ENCODE results near the gene RNPEP.

The RNPEP gene

GRCh38 chr1:202014915-202015661 lies 32.6 kb downstream of the RNPEP start:
- Histone ChIP-seq H3K27ac (ENCODE audit: insufficient read depth in 1 of 2, low read depth in 1 of 2, low read length in 2 of 2, poor library complexity in 1 of 2, severe bottlenecking in 2 of 2) (no peak overlapping the region), H3K27me3 (replicated peaks in 2 of 5; ENCODE audit: control insufficient read depth in 4 of 5, insufficient read depth in 5 of 5, low read length in 4 of 5) (peaks cover 0 to 8% (median 2%) of the 10 kb centered on the region in 5 experiments), H3K4me3 (ENCODE audit: control insufficient read depth in 1 of 7, extremely low read depth in 1 of 7, insufficient read depth in 4 of 7, low read depth in 2 of 7, low read length in 6 of 7) (no peak overlapping the region), H3K9me3 (ENCODE audit: control extremely low read depth in 1 of 5, control insufficient read depth in 4 of 5, insufficient read depth in 2 of 5, low read depth in 1 of 5, low read length in 4 of 5) (no peaks in the 10 kb centered on the region), H3K4me1 (ENCODE audit: control extremely low read depth in 1 of 4, control insufficient read depth in 4 of 4, insufficient read depth in 4 of 4, low read length in 3 of 4) (no peaks in the 10 kb centered on the region), H3K36me3 (ENCODE audit: control insufficient read depth in 4 of 4, insufficient read depth in 4 of 4, low read length in 3 of 4) (no peaks in the 10 kb centered on the region)
- CTCF ChIA-PET, result interaction anchor here (1.3 to 2.0 kb wide), 3 partner anchors 10 to 119 kb away, joined by 4 to 5 read pairs (median 5); no protein-coding TSS in a partner anchor
- DNase-seq, result no peak
- WGBS (ENCODE audit: insufficient coverage), result 98% methylated on average over 17 of the region's 17 CpGs
- POLR2A ChIA-PET, result no interaction called here

- 89% methylated on average over 1 of the region's 3 CpGs for WGBS (ENCODE audit: insufficient coverage)
- CTCF ChIA-PET, result interaction anchor here (1.3 to 2.0 kb wide), 2 partner anchors 11 to 120 kb away, joined by 5 read pairs; no protein-coding TSS in a partner anchor
- H3K27ac ChIP-seq (ENCODE audit: insufficient read depth in 1 of 2, low read depth in 1 of 2, low read length in 2 of 2, poor library complexity in 1 of 2, severe bottlenecking in 2 of 2), result no peak overlapping the region
Measured at GRCh38 chr1:202015662-202015937, 33.2 kb downstream of the RNPEP start.

GRCh38 chr1:202016022-202016810 lies 33.8 kb downstream of the RNPEP start:
- Histone ChIP-seq H3K27me3 (replicated peaks in 2 of 5; ENCODE audit: control insufficient read depth in 4 of 5, insufficient read depth in 5 of 5, low read length in 4 of 5) (peaks cover 0 to 8% (median 2%) of the 10 kb centered on the region in 5 experiments), H3K9me3 (ENCODE audit: control extremely low read depth in 1 of 5, control insufficient read depth in 4 of 5, insufficient read depth in 2 of 5, low read depth in 1 of 5, low read length in 4 of 5) (no peaks in the 10 kb centered on the region), H3K4me1 (ENCODE audit: control extremely low read depth in 1 of 4, control insufficient read depth in 4 of 4, insufficient read depth in 4 of 4, low read length in 3 of 4) (no peaks in the 10 kb centered on the region), H3K27ac (ENCODE audit: insufficient read depth in 1 of 2, low read depth in 1 of 2, low read length in 2 of 2, poor library complexity in 1 of 2, severe bottlenecking in 2 of 2) (no peak overlapping the region), H3K4me3 (ENCODE audit: control insufficient read depth in 1 of 7, extremely low read depth in 1 of 7, insufficient read depth in 4 of 7, low read depth in 2 of 7, low read length in 6 of 7) (no peak overlapping the region), H3K36me3 (ENCODE audit: control insufficient read depth in 4 of 4, insufficient read depth in 4 of 4, low read length in 3 of 4) (no peaks in the 10 kb centered on the region)
- no peak for DNase-seq
- WGBS (ENCODE audit: insufficient coverage), result 95% methylated on average over 8 of the region's 9 CpGs
- POLR2A ChIA-PET, result no interaction called here
- CTCF ChIA-PET, result interaction anchor here (2.0 kb wide), 1 partner anchor 120 kb away, joined by 5 read pairs; no protein-coding TSS in a partner anchor

More at GRCh38 chr1:202015662-202015937, 33.2 kb downstream of the RNPEP start:
- DNase-seq, result no peak
- Histone ChIP-seq H3K4me3 (ENCODE audit: control insufficient read depth in 1 of 7, extremely low read depth in 1 of 7, insufficient read depth in 4 of 7, low read depth in 2 of 7, low read length in 6 of 7) (no peak overlapping the region), H3K4me1 (ENCODE audit: control extremely low read depth in 1 of 4, control insufficient read depth in 4 of 4, insufficient read depth in 4 of 4, low read length in 3 of 4) (no peaks in the 10 kb centered on the region), H3K9me3 (ENCODE audit: control extremely low read depth in 1 of 5, control insufficient read depth in 4 of 5, insufficient read depth in 2 of 5, low read depth in 1 of 5, low read length in 4 of 5) (no peaks in the 10 kb centered on the region), H3K36me3 (ENCODE audit: control insufficient read depth in 4 of 4, insufficient read depth in 4 of 4, low read length in 3 of 4) (no peaks in the 10 kb centered on the region), H3K27me3 (replicated peaks in 2 of 5; ENCODE audit: control insufficient read depth in 4 of 5, insufficient read depth in 5 of 5, low read length in 4 of 5) (peaks cover 0 to 8% (median 2%) of the 10 kb centered on the region in 5 experiments)
- POLR2A ChIA-PET, result no interaction called here

GRCh38 chr1:202016811-202017748 lies 34.6 kb downstream of the RNPEP start:
- H3K27me3 ChIP-seq (replicated peaks in 2 of 5; ENCODE audit: control insufficient read depth in 4 of 5, insufficient read depth in 5 of 5, low read length in 4 of 5), result peaks cover 0 to 8% (median 2%) of the 10 kb centered on the region in 5 experiments
- POLR2A ChIA-PET, result no interaction called here
- CTCF ChIA-PET, result interaction anchor here (0.6 to 2.0 kb wide), 2 partner anchors 71 to 121 kb away, joined by 3 to 5 read pairs; no protein-coding TSS in a partner anchor

GRCh38 chr1:202017749-202018467 lies 35.5 kb downstream of the RNPEP start:
- ChIA-PET POLR2A (no interaction called here), CTCF (no interaction called here)
- no peak overlapping the region for H3K4me3 ChIP-seq (ENCODE audit: control insufficient read depth in 1 of 7, extremely low read depth in 1 of 7, insufficient read depth in 4 of 7, low read depth in 2 of 7, low read length in 6 of 7)
- H3K27me3 ChIP-seq (replicated peaks in 2 of 5; ENCODE audit: control insufficient read depth in 4 of 5, insufficient read depth in 5 of 5, low read length in 4 of 5), result peaks cover 0 to 8% (median 2%) of the 10 kb centered on the region in 5 experiments
- WGBS (ENCODE audit: insufficient coverage), result 79% methylated on average over 10 of the region's 18 CpGs
- no peaks in the 10 kb centered on the region for H3K36me3 ChIP-seq (ENCODE audit: control insufficient read depth in 4 of 4, insufficient read depth in 4 of 4, low read length in 3 of 4)
- no peak for DNase-seq
- no peaks in the 10 kb centered on the region for H3K9me3 ChIP-seq (ENCODE audit: control extremely low read depth in 1 of 5, control insufficient read depth in 4 of 5, insufficient read depth in 2 of 5, low read depth in 1 of 5, low read length in 4 of 5)
- no peak overlapping the region for H3K27ac ChIP-seq (ENCODE audit: insufficient read depth in 1 of 2, low read depth in 1 of 2, low read length in 2 of 2, poor library complexity in 1 of 2, severe bottlenecking in 2 of 2)
- no peaks in the 10 kb centered on the region for H3K4me1 ChIP-seq (ENCODE audit: control extremely low read depth in 1 of 4, control insufficient read depth in 4 of 4, insufficient read depth in 4 of 4, low read length in 3 of 4)

More at GRCh38 chr1:202016811-202017748, 34.6 kb downstream of the RNPEP start:
- no peak overlapping the region for H3K4me3 ChIP-seq (ENCODE audit: control insufficient read depth in 1 of 7, extremely low read depth in 1 of 7, insufficient read depth in 4 of 7, low read depth in 2 of 7, low read length in 6 of 7)
- H3K27ac ChIP-seq (ENCODE audit: insufficient read depth in 1 of 2, low read depth in 1 of 2, low read length in 2 of 2, poor library complexity in 1 of 2, severe bottlenecking in 2 of 2), result no peak overlapping the region
- no peaks in the 10 kb centered on the region for H3K36me3 ChIP-seq (ENCODE audit: control insufficient read depth in 4 of 4, insufficient read depth in 4 of 4, low read length in 3 of 4)
- WGBS (ENCODE audit: insufficient coverage), result 97% methylated on average over 20 of the region's 21 CpGs
- DNase-seq, result no peak
- H3K4me1 ChIP-seq (ENCODE audit: control extremely low read depth in 1 of 4, control insufficient read depth in 4 of 4, insufficient read depth in 4 of 4, low read length in 3 of 4), result no peaks in the 10 kb centered on the region
- no peaks in the 10 kb centered on the region for H3K9me3 ChIP-seq (ENCODE audit: control extremely low read depth in 1 of 5, control insufficient read depth in 4 of 5, insufficient read depth in 2 of 5, low read depth in 1 of 5, low read length in 4 of 5)

- WGBS (ENCODE audit: insufficient coverage), result 85% methylated on average over 10 of the region's 19 CpGs
- CTCF ChIA-PET, result no interaction called here
- Histone ChIP-seq H3K9me3 (ENCODE audit: control extremely low read depth in 1 of 5, control insufficient read depth in 4 of 5, insufficient read depth in 2 of 5, low read depth in 1 of 5, low read length in 4 of 5) (no peaks in the 10 kb centered on the region), H3K4me3 (ENCODE audit: control insufficient read depth in 1 of 7, extremely low read depth in 1 of 7, insufficient read depth in 4 of 7, low read depth in 2 of 7, low read length in 6 of 7) (no peak overlapping the region), H3K27me3 (replicated peaks in 2 of 5; ENCODE audit: control insufficient read depth in 4 of 5, insufficient read depth in 5 of 5, low read length in 4 of 5) (peaks cover 0 to 10% (median 2%) of the 10 kb centered on the region in 5 experiments), H3K27ac (ENCODE audit: insufficient read depth in 1 of 2, low read depth in 1 of 2, low read length in 2 of 2, poor library complexity in 1 of 2, severe bottlenecking in 2 of 2) (no peak overlapping the region), H3K36me3 (ENCODE audit: control insufficient read depth in 4 of 4, insufficient read depth in 4 of 4, low read length in 3 of 4) (no peaks in the 10 kb centered on the region), H3K4me1 (ENCODE audit: control extremely low read depth in 1 of 4, control insufficient read depth in 4 of 4, insufficient read depth in 4 of 4, low read length in 3 of 4) (no peaks in the 10 kb centered on the region)
- peak in 1 of 3 donors; percentile 25 for DNase-seq
- POLR2A ChIA-PET, result no interaction called here
Measured at GRCh38 chr1:202018468-202019234, 36.2 kb downstream of the RNPEP start.

Data from common myeloid progenitor, CD34-positive (primary cell).